Chondrocyte (in vitro differentiated cells): Measurements from ENCODE around the gene SORT1. TPM values are rescaled to one million over a fixed set of nuclear protein-coding genes. Genes with fewer than 3 reads are reported as not detected.
A peak's percentile ranks its signal among the peaks of the same experiment; 100 is the strongest.

Experiments
- DNase-seq: peaks from one replicate; pipeline ENCODE4 v3.0.0; 2021; ENCODE audit warnings: mixed read lengths, low spot score
- H3K27ac Mint-ChIP-seq: one replicate; pipeline ENCODE4 v1.8.0; 2021; ENCODE audit warnings: mild to moderate bottlenecking, moderate library complexity, mixed read lengths; ENCODE audit not compliant: unreplicated experiment
- H3K27me3 Mint-ChIP-seq: 2 replicates; pipeline ENCODE4 v1.8.0; 2021; ENCODE audit warnings: low read depth, mixed read lengths
- H3K36me3 Mint-ChIP-seq: 2 replicates; pipeline ENCODE4 v1.8.0; 2021; ENCODE audit warnings: low read depth, mixed read lengths
- H3K4me1 Mint-ChIP-seq: 2 replicates; pipeline ENCODE4 v1.8.0; 2021; ENCODE audit warnings: low read depth, mild to moderate bottlenecking, mixed read lengths
- H3K4me3 Mint-ChIP-seq: one replicate; pipeline ENCODE4 v1.8.0; 2021; ENCODE audit warnings: mild to moderate bottlenecking, moderate library complexity, mixed read lengths; ENCODE audit not compliant: unreplicated experiment
- H3K9me3 Mint-ChIP-seq: 2 replicates; pipeline ENCODE4 v1.8.0; 2021; ENCODE audit warnings: low read depth, mixed read lengths
- total RNA-seq: library from RNA; stranded (reverse); gene quantifications from 3 replicates; pipeline ENCODE4 v1.2.1, GENCODE V29; 2021
- TF ChIP-seq, protein P1 (sequence below): fragments of 200-600 bp; sonication (generic); IDR thresholded peaks from 2 replicates; pipeline ENCODE4 v1.5.0; 2021; ENCODE audit warnings: antibody characterized with exemption, mild to moderate bottlenecking, moderate library complexity

The SORT1 gene
- total RNA-seq, 1 donor from 2014 or later: 107 TPM

DNA sequence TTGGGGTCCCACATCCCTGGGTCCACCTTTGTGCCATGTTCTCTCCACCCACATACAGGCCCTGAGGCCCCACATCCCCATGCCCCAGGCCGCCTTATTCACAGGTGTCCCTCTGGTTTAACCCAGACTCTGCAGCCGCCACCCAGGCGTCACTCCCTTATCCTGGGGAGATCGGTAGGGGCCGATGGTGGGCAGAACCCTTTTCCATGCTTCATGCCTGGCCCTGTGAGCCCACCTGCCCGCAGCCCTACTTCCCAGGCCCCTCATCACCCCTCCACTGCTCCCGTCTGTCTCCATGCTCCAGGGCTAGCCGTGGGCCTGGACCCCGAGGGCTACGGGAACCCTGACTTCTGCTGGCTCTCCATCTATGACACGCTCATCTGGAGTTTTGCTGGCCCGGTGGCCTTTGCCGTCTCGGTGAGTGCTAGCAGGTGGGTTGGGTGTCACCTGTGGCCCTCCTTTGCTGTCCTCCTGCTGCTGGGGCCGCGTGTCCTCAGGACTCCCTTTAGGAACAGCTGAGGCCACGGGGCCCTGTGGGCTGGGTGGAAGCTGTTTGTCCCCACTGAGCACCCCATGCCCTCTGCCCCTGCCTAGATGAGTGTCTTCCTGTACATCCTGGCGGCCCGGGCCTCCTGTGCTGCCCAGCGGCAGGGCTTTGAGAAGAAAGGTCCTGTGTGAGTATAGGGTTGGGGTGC lies 126.9 kb downstream of the SORT1 start:
- Mint-ChIP-seq H3K9me3 (no peaks in the 10 kb centered on the region), H3K27me3 (no peaks in the 10 kb centered on the region), H3K4me1 (peaks cover 31% of the 10 kb centered on the region), H3K27ac (no peak overlapping the region), H3K36me3 (peaks cover 5% of the 10 kb centered on the region), H3K4me3 (no peak overlapping the region)
- DNase-seq: peak; percentile 93
- TF ChIP-seq, protein P1, sequence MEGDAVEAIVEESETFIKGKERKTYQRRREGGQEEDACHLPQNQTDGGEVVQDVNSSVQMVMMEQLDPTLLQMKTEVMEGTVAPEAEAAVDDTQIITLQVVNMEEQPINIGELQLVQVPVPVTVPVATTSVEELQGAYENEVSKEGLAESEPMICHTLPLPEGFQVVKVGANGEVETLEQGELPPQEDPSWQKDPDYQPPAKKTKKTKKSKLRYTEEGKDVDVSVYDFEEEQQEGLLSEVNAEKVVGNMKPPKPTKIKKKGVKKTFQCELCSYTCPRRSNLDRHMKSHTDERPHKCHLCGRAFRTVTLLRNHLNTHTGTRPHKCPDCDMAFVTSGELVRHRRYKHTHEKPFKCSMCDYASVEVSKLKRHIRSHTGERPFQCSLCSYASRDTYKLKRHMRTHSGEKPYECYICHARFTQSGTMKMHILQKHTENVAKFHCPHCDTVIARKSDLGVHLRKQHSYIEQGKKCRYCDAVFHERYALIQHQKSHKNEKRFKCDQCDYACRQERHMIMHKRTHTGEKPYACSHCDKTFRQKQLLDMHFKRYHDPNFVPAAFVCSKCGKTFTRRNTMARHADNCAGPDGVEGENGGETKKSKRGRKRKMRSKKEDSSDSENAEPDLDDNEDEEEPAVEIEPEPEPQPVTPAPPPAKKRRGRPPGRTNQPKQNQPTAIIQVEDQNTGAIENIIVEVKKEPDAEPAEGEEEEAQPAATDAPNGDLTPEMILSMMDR: no peak

DNA sequence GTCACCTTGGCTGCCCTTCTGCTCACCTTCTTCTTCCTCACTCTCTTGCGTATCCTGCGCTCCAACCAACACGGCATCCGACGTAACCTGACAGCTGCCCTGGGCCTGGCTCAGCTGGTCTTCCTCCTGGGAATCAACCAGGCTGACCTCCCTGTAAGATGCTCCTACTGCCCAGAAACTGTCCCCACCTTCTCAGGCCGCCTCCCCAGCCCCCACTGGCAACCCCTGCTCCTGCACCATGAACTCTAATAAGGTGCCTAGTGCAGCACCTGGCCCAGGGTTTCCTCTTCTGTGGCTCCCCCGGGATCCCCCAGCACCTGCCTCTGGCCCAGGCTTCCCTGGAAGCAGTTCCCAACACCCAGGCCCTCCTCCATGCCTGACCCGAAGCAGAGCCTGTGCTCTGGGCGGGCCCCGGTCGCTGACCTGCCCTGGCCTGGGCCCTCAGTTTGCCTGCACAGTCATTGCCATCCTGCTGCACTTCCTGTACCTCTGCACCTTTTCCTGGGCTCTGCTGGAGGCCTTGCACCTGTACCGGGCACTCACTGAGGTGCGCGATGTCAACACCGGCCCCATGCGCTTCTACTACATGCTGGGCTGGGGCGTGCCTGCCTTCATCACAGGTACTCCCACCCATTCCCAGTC lies 127.6 kb downstream of the SORT1 start:
- H3K27me3 Mint-ChIP-seq: no peaks in the 10 kb centered on the region
- no peaks in the 10 kb centered on the region for H3K9me3 Mint-ChIP-seq
- DNase-seq: peak; percentile 91
- H3K27ac Mint-ChIP-seq: peak overlapping the region; percentile 63
- TF ChIP-seq, protein P1: no peak
- H3K4me3 Mint-ChIP-seq: no peak overlapping the region
- peaks cover 5% of the 10 kb centered on the region for H3K36me3 Mint-ChIP-seq
- peaks cover 24% of the 10 kb centered on the region for H3K4me1 Mint-ChIP-seq

DNA sequence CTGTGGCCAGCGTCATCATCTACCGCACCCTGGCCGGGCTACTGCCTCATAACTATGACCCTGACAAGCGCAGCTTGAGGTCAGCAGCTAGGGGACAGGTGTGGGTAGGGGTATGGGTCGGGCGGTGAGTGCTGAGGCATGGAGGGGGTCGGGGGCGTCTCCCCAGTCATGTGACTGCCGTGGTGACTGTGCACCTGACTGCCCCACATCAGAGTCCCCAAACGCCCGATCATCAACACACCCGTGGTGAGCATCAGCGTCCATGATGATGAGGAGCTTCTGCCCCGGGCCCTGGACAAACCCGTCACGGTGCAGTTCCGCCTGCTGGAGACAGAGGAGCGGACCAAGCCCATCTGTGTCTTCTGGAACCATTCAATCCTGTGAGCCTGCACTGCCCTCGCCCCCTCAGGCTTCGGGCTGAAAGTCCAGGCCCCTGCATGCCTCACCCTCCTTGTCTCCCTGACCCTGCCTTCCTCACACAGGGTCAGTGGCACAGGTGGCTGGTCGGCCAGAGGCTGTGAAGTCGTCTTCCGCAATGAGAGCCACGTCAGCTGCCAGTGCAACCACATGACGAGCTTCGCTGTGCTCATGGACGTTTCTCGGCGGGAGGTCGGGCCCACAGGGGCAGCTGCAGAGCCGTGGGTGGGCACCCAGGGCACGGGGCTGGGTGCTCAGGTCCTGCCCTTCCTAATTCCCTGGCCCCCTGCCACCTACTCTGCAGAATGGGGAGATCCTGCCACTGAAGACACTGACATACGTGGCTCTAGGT lies 128.3 kb downstream of the SORT1 start:
- TF ChIP-seq, protein P1: no peak
- Mint-ChIP-seq H3K4me1 (peaks cover 17% of the 10 kb centered on the region), H3K4me3 (no peak overlapping the region), H3K27ac (no peak overlapping the region), H3K9me3 (no peaks in the 10 kb centered on the region), H3K27me3 (no peaks in the 10 kb centered on the region), H3K36me3 (peaks cover 5% of the 10 kb centered on the region)
- peak; percentile 94 for DNase-seq

GRCh38 chr1:109268431-109269211 lies 129.1 kb downstream of the SORT1 start:
- TF ChIP-seq, protein P1: no peak
- H3K27ac Mint-ChIP-seq: no peak overlapping the region
- no peaks in the 10 kb centered on the region for H3K27me3 Mint-ChIP-seq
- no peaks in the 10 kb centered on the region for H3K9me3 Mint-ChIP-seq
- peaks cover 12% of the 10 kb centered on the region for H3K4me1 Mint-ChIP-seq
- peaks cover 5% of the 10 kb centered on the region for H3K36me3 Mint-ChIP-seq
- DNase-seq: peak; percentile 78
- no peak overlapping the region for H3K4me3 Mint-ChIP-seq
